IMR-90 (cell line): Measurements from ENCODE around the gene NFKBIB. TPM values are rescaled to one million over a fixed set of nuclear protein-coding genes. Genes with fewer than 3 reads are reported as not detected.

ENCODE experiments used
- ATAC-seq: fragments of 200-7000 bp; cut with Tn5 transposase; 2 replicates; pipeline ENCODE4 v1.9.1; 2020; ENCODE audit warnings: low read depth, mild to moderate bottlenecking, moderate library complexity
- BruUV-seq: library from RNA; stranded (reverse); fragments of 400-500 nt; replicated peaks from 2 replicates; lab custom pipeline; 2021; lab: Mats Ljungman, UMichigan
- CTCF ChIA-PET: fragments of 300-600 bp; formaldehyde crosslinking; extraction: SDS; loops from one replicate; lab custom pipeline; 2021; ENCODE audit warnings: antibody characterized with exemption; lab: Yijun Ruan, JAX
- POLR2A ChIA-PET: fragments of 300-600 bp; sonication (Branson Sonifier 250); formaldehyde crosslinking; loops from one replicate; lab custom pipeline; 2022; ENCODE audit warnings: antibody characterized with exemption; ENCODE audit not compliant: unreplicated experiment; lab: Charles Lee
- DNase-seq: peaks from one replicate; pipeline ENCODE4 v3.0.0; 2013
- H2AFZ ChIP-seq: replicated peaks from 2 replicates; pipeline ENCODE3; 2013; ENCODE audit warnings: low read length, mild to moderate bottlenecking; ENCODE audit not compliant: poor library complexity
- H2AK5ac ChIP-seq: 2 replicates; pipeline ENCODE4 v1.6.1; 2013; ENCODE audit warnings: low read depth, low read length, inconsistent platforms
- H2AK9ac ChIP-seq: replicated peaks from 2 replicates; pipeline ENCODE3; 2013; ENCODE audit warnings: mild to moderate bottlenecking, low read depth, low read length, moderate library complexity; ENCODE audit not compliant: poor library complexity
- H2BK120ac ChIP-seq: 2 replicates; pipeline ENCODE4 v1.6.1; 2013; ENCODE audit warnings: low read depth, low read length, inconsistent platforms
- H2BK15ac ChIP-seq: 3 replicates; pipeline ENCODE4 v1.6.1; 2013; ENCODE audit warnings: low read depth, low read length, inconsistent platforms
- H2BK20ac ChIP-seq: 2 replicates; pipeline ENCODE4 v1.6.1; 2013; ENCODE audit warnings: low read depth, mild to moderate bottlenecking, inconsistent platforms, low read length, moderate library complexity
- H2BK5ac ChIP-seq: 2 replicates; pipeline ENCODE4 v1.6.1; 2013; ENCODE audit warnings: mild to moderate bottlenecking, low read depth, low read length, inconsistent platforms; ENCODE audit not compliant: poor library complexity, severe bottlenecking
- H3K14ac ChIP-seq: replicated peaks from 2 replicates; pipeline ENCODE4 v1.6.1; 2013; ENCODE audit warnings: low read depth, low read length, inconsistent platforms
- H3K18ac ChIP-seq: 2 replicates; pipeline ENCODE4 v1.6.1; 2013; ENCODE audit warnings: low read depth, low read length, control low read depth
- H3K23ac ChIP-seq: 2 replicates; pipeline ENCODE4 v1.6.1; 2013; ENCODE audit warnings: low read depth, low read length, inconsistent platforms
- H3K27ac ChIP-seq: 2 replicates; pipeline ENCODE4 v1.5.1; 2013; ENCODE audit warnings: mild to moderate bottlenecking, control low read depth, low read length; ENCODE audit not compliant: insufficient read depth
- H3K27me3 ChIP-seq: 2 replicates; pipeline ENCODE4 v1.6.1; 2013; ENCODE audit warnings: low read length; ENCODE audit not compliant: control insufficient read depth, insufficient read depth
- H3K36me3 ChIP-seq: 2 replicates; pipeline ENCODE4 v1.6.1; 2013; ENCODE audit warnings: low read length, mixed read lengths; ENCODE audit not compliant: control insufficient read depth, insufficient read depth
- H3K4ac ChIP-seq: 2 replicates; pipeline ENCODE4 v1.6.1; 2013; ENCODE audit warnings: low read depth, low read length, inconsistent platforms
- H3K4me1 ChIP-seq: 2 replicates; pipeline ENCODE4 v1.6.1; 2013; ENCODE audit warnings: low read length, mixed read lengths; ENCODE audit not compliant: control insufficient read depth, insufficient read depth
- H3K4me2 ChIP-seq: 2 replicates; pipeline ENCODE4 v1.6.1; 2013; ENCODE audit warnings: low read depth, mild to moderate bottlenecking, control low read depth, low read length, moderate library complexity
- H3K4me3 ChIP-seq: 2 replicates; pipeline ENCODE4 v1.5.1; 2013; ENCODE audit warnings: low read depth, mild to moderate bottlenecking, control low read depth, low read length, moderate library complexity; ENCODE audit not compliant: insufficient read depth
- H3K56ac ChIP-seq: 2 replicates; pipeline ENCODE4 v1.6.1; 2013; ENCODE audit warnings: low read length, inconsistent platforms; ENCODE audit not compliant: insufficient read depth; ENCODE audit errors: extremely low read depth
- H3K79me1 ChIP-seq, 2 experiments: 2 replicates each; pipeline ENCODE4 v1.6.1; 2013; ENCODE audit warnings: low read length in 2 of 2, inconsistent platforms in 1 of 2, low read depth in 1 of 2
- H3K9ac ChIP-seq: 2 replicates; pipeline ENCODE4 v1.6.1; 2013; ENCODE audit warnings: low read depth, low read length, control low read depth
- H3K9me1 ChIP-seq: 2 replicates; pipeline ENCODE4 v1.6.1; 2013; ENCODE audit warnings: low read length, inconsistent platforms; ENCODE audit not compliant: insufficient read depth
- H3K9me3 ChIP-seq: 2 replicates; pipeline ENCODE4 v1.6.1; 2013; ENCODE audit warnings: low read length; ENCODE audit not compliant: control insufficient read depth, insufficient read depth
- H4K20me1 ChIP-seq: 2 replicates; pipeline ENCODE4 v1.6.1; 2013; ENCODE audit warnings: low read length, inconsistent platforms; ENCODE audit not compliant: insufficient read depth
- H4K5ac ChIP-seq: 2 replicates; pipeline ENCODE4 v1.6.1; 2013; ENCODE audit warnings: mild to moderate bottlenecking, low read depth, low read length, control low read depth
- H4K8ac ChIP-seq, 2 experiments: 2 replicates each; pipeline ENCODE4 v1.6.1; 2013; ENCODE audit warnings: low read depth in 2 of 2, low read length in 2 of 2, control low read depth in 1 of 2, inconsistent platforms in 1 of 2
- H4K91ac ChIP-seq: 2 replicates; pipeline ENCODE4 v1.6.1; 2013; ENCODE audit warnings: low read depth, low read length, inconsistent platforms; ENCODE audit not compliant: insufficient read depth
- BHLHE40 ChIP-seq: fragments of 150-350 bp; IDR thresholded peaks from 2 replicates; pipeline ENCODE4 v1.6.1; 2016; ENCODE audit warnings: mild to moderate bottlenecking, low read depth, low read length
- CEBPB ChIP-seq: IDR thresholded peaks from 2 replicates; pipeline ENCODE4 v1.6.1; 2012; ENCODE audit warnings: low read depth, low read length, improper control_type of control experiment
- CHD1 ChIP-seq: IDR thresholded peaks from 2 replicates; pipeline ENCODE4 v1.6.1; 2012; ENCODE audit warnings: low read depth, low read length, improper control_type of control experiment
- ELK1 ChIP-seq: fragments of 150-350 bp; IDR thresholded peaks from 2 replicates; pipeline ENCODE4 v1.6.1; 2016; ENCODE audit warnings: low read depth, mild to moderate bottlenecking, low read length, moderate library complexity, borderline replicate concordance
- FOS ChIP-seq: fragments of 150-350 bp; IDR thresholded peaks from 2 replicates; pipeline ENCODE4 v1.6.1; 2016; ENCODE audit warnings: low read depth, low read length
- MAFK ChIP-seq: IDR thresholded peaks from 2 replicates; pipeline ENCODE4 v1.6.1; 2012; ENCODE audit warnings: low read depth, low read length, improper control_type of control experiment
- MAZ ChIP-seq: IDR thresholded peaks from 2 replicates; pipeline ENCODE4 v1.6.1; 2012; ENCODE audit warnings: low read depth, mild to moderate bottlenecking, low read length, improper control_type of control experiment, moderate library complexity, borderline replicate concordance
- MXI1 ChIP-seq: IDR thresholded peaks from 2 replicates; pipeline ENCODE4 v1.6.1; 2012; ENCODE audit warnings: low read depth, mild to moderate bottlenecking, low read length, moderate library complexity, borderline replicate concordance
- POLR2A ChIP-seq: IDR thresholded peaks from 2 replicates; pipeline ENCODE4 v1.6.1; 2012; ENCODE audit warnings: mild to moderate bottlenecking, low read depth, low read length
- RAD21 ChIP-seq: IDR thresholded peaks from 2 replicates; pipeline ENCODE4 v1.6.1; 2012; ENCODE audit warnings: low read length, improper control_type of control experiment
- RCOR1 ChIP-seq: IDR thresholded peaks from 2 replicates; pipeline ENCODE4 v1.6.1; 2012; ENCODE audit warnings: mild to moderate bottlenecking, low read length, improper control_type of control experiment; ENCODE audit not compliant: insufficient replicate concordance
- RFX5 ChIP-seq: IDR thresholded peaks from 2 replicates; pipeline ENCODE4 v1.8.0; 2012; ENCODE audit warnings: low read depth, mild to moderate bottlenecking, low read length, moderate library complexity
- SMC3 ChIP-seq: fragments of 150-350 bp; IDR thresholded peaks from 2 replicates; pipeline ENCODE4 v1.6.1; 2016; ENCODE audit warnings: low read depth, mild to moderate bottlenecking, antibody characterized with exemption, low read length, moderate library complexity
- USF2 ChIP-seq: fragments of 150-350 bp; IDR thresholded peaks from 2 replicates; pipeline ENCODE4 v1.6.1; 2017; ENCODE audit warnings: mild to moderate bottlenecking, antibody characterized with exemption, low read length, low read depth
- dilution Hi-C: fragments of 300-500 bp; cut with HindIII; formaldehyde crosslinking; loops from one replicate; pipeline ENCODE4 v1.14.3; 2018; ENCODE audit warnings: low sequenced_read_pairs; ENCODE audit not compliant: unreplicated experiment
- in situ Hi-C: fragments of 300-500 bp; cut with MboI; formaldehyde crosslinking; loops from 3 replicates; pipeline ENCODE4 v1.14.3; 2019; ENCODE audit warnings: low sequenced_read_pairs, inconsistent platforms, mixed read lengths
- intact Hi-C: fragments of 100-400 bp; cut with micrococcal nuclease; formaldehyde crosslinking; loops from 2 replicates; pipeline ENCODE4 v1.10.0; 2022
- polyA plus RNA-seq, 3 experiments: library from polyadenylated mRNA; depleted of rRNA; stranded (reverse); fragments of >200 nt; gene quantifications; 2 replicates each; pipeline ENCODE4 v1.2.3, GENCODE V29; 2012; ENCODE audit warnings: low replicate concordance in 1 of 3
- total RNA-seq: library from RNA; depleted of rRNA; stranded (reverse); fragments of >200 nt; gene quantifications from 2 replicates; pipeline ENCODE4 v1.2.3, GENCODE V29; 2012
- TF ChIP-seq, protein P1 (sequence below): conservative IDR thresholded peaks from 2 replicates; pipeline ENCODE4 v1.5.1; 2012; ENCODE audit warnings: mild to moderate bottlenecking, low read depth, low read length, improper control_type of control experiment

The NFKBIB gene
- total and polyA plus RNA-seq, 2 of the 4 experiments (the other 2 are of a cell fraction), result 7.5 to 25.5 TPM

- Histone ChIP-seq H2BK5ac (no peak overlapping the region), H2AFZ (no peak overlapping the region), H3K27ac (no peak overlapping the region), H3K27me3 (no peaks in the 10 kb centered on the region), H4K5ac (no peak overlapping the region), H3K9me3 (no peaks in the 10 kb centered on the region), H4K20me1 (no peaks in the 10 kb centered on the region; the same call in 1 of the 2 replicates), H3K36me3 (peaks cover 21% of the 10 kb centered on the region), H3K14ac (no peak overlapping the region), H2AK9ac (no peak overlapping the region), H3K4me3 (no peak overlapping the region), H2BK20ac (no peak overlapping the region), H3K9me1 (0 out of 2 replicates have a peak, but pooled peaks cover 2% of the 10 kb centered on the region), H3K9ac (no peak overlapping the region), H2BK120ac (no peak overlapping the region), H4K8ac (no peak overlapping the region), H2AK5ac (no peak overlapping the region), H3K18ac (no peak overlapping the region), H3K4ac (no peak overlapping the region), H4K91ac (no peak overlapping the region), H2BK15ac (no peak overlapping the region), H3K23ac (no peak overlapping the region), H3K4me2 (no peak overlapping the region), H3K79me1 (no peaks in the 10 kb centered on the region), H3K4me1 (no peaks in the 10 kb centered on the region), H3K56ac (no peak overlapping the region)
- in situ Hi-C loops (no loop called here), intact Hi-C loops (no loop called here), dilution Hi-C loops (no loop called here)
- ChIA-PET CTCF (no interaction called here), POLR2A (no interaction called here)
- TF ChIP-seq RCOR1 (no peak), ELK1 (no peak), MAFK (no peak), USF2 (no peak), MXI1 (no peak), FOS (no peak), RFX5 (no peak), POLR2A (no peak), CHD1 (no peak), RAD21 (no peak), BHLHE40 (no peak), CEBPB (no peak), SMC3 (no peak), MAZ (no peak)
- TF ChIP-seq, protein P1, sequence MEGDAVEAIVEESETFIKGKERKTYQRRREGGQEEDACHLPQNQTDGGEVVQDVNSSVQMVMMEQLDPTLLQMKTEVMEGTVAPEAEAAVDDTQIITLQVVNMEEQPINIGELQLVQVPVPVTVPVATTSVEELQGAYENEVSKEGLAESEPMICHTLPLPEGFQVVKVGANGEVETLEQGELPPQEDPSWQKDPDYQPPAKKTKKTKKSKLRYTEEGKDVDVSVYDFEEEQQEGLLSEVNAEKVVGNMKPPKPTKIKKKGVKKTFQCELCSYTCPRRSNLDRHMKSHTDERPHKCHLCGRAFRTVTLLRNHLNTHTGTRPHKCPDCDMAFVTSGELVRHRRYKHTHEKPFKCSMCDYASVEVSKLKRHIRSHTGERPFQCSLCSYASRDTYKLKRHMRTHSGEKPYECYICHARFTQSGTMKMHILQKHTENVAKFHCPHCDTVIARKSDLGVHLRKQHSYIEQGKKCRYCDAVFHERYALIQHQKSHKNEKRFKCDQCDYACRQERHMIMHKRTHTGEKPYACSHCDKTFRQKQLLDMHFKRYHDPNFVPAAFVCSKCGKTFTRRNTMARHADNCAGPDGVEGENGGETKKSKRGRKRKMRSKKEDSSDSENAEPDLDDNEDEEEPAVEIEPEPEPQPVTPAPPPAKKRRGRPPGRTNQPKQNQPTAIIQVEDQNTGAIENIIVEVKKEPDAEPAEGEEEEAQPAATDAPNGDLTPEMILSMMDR, result no peak
- BruUV-seq, result no TSS peak
- no peak for ATAC-seq
- DNase-seq, result no peak
Observed at GRCh38 chr19:38890686-38891085, 9.1 kb upstream of the NFKBIB start.
